Myocyte (in vitro differentiated cells): ENCODE measurements around the gene KCNK7. TPM values are rescaled to one million over a fixed set of nuclear protein-coding genes. Genes with fewer than 3 reads are reported as not detected.
"Not testable (repeated sequence)": the region's sequence is repeated elsewhere in the genome, so short reads cannot be mapped to it uniquely, and the experiment has no call there.

Experiments used
- DNase-seq: peaks from one replicate; pipeline ENCODE4 v3.0.0-alpha.2; 2012; ENCODE audit warnings: low read depth
- polyA plus RNA-seq: library from polyadenylated mRNA; unstranded; fragments of >200 nt; gene quantifications from one replicate; pipeline ENCODE4 v1.2.1, GENCODE V29; 2012; ENCODE audit warnings: missing spikeins
- total RNA-seq: library from RNA; depleted of rRNA; stranded (reverse); fragments of >200 nt; gene quantifications from 2 replicates; pipeline ENCODE4 v1.2.3, GENCODE V29; 2014

Gene KCNK7
- not detected in 2 replicates for total RNA-seq
- polyA plus RNA-seq = 1.1 TPM

- DNase-seq = no peak
Observed at GRCh38 chr11:65595543-65596281, at the start of gene KCNK7. TSS of gene KCNK7 (minus strand) at chr11:65595800. CDS start at chr11:65595772, 28 bp downstream.

- no peak for DNase-seq
Observed at GRCh38 chr11:65644837-65645236, 49.2 kb upstream of the KCNK7 start.

GRCh38 chr11:65643971-65644370 is 48.4 kb upstream of the KCNK7 start:
- no peak for DNase-seq

- no peak for DNase-seq
Observed at GRCh38 chr11:65642014-65642671, 46.5 kb upstream of the KCNK7 start.

- DNase-seq = no peak
Observed at GRCh38 chr11:65641297-65642013, 45.9 kb upstream of the KCNK7 start.

- DNase-seq = no peak
Observed at GRCh38 chr11:65640483-65641296, 45.1 kb upstream of the KCNK7 start.

- peak; percentile 45 for DNase-seq
Observed at GRCh38 chr11:65639623-65640482, 44.3 kb upstream of the KCNK7 start.

GRCh38 chr11:65639228-65639597 is 43.6 kb upstream of the KCNK7 start:
- DNase-seq = not testable (repeated sequence)

- DNase-seq = peak; percentile 86
Observed at GRCh38 chr11:65637794-65638419, 42.3 kb upstream of the KCNK7 start, which contains the start of gene SIPA1. TSS of gene SIPA1 (plus strand) at chr11:65638101. CDS start at chr11:65640922, 2,821 bp downstream.

GRCh38 chr11:65637032-65637557 is 41.5 kb upstream of the KCNK7 start:
- no peak for DNase-seq

- no peak for DNase-seq
Observed at GRCh38 chr11:65636108-65637031, 40.8 kb upstream of the KCNK7 start.

GRCh38 chr11:65634905-65635731 is 39.5 kb upstream of the KCNK7 start:
- no peak for DNase-seq

- DNase-seq = no peak
Observed at GRCh38 chr11:65634440-65634839, 38.8 kb upstream of the KCNK7 start.

- DNase-seq = no peak
Observed at GRCh38 chr11:65634109-65634436, 38.5 kb upstream of the KCNK7 start.

GRCh38 chr11:65633390-65634108 is 37.9 kb upstream of the KCNK7 start:
- DNase-seq = no peak

- DNase-seq = no peak
Observed at GRCh38 chr11:65630215-65630614, 34.6 kb upstream of the KCNK7 start.

GRCh38 chr11:65629579-65629978 is 34.0 kb upstream of the KCNK7 start:
- DNase-seq = no peak
